Transverse colon (tissue), 4 donors: ENCODE data around the gene GRB2.

Experiments
- POLR2AphosphoS5 ChIP-seq, 3 donors: sonication (generic); formaldehyde crosslinking; IDR thresholded peaks; one replicate each; pipeline ENCODE4 v1.6.1; 2016; ENCODE audit warnings: antibody characterized with exemption in 3 of 3
- TF ChIP-seq, protein P1 (sequence below), 5 experiments: fragments of 200-600 bp in 3 of 5; fragments of 450-650 bp in 2 of 5; sonication (generic) in 3 of 5; IDR thresholded peaks; 1 replicate in 2 of 5; 2 replicates in 3 of 5; pipeline ENCODE4 v1.5.1; 2016 to 2017; ENCODE audit warnings: antibody characterized with exemption in 5 of 5, inconsistent platforms in 3 of 5, mild to moderate bottlenecking in 2 of 5, moderate library complexity in 1 of 5

GRCh38 chr17:75406222-75406615 lies 741 bp upstream of the GRB2 start:
- TF ChIP-seq, protein P1, sequence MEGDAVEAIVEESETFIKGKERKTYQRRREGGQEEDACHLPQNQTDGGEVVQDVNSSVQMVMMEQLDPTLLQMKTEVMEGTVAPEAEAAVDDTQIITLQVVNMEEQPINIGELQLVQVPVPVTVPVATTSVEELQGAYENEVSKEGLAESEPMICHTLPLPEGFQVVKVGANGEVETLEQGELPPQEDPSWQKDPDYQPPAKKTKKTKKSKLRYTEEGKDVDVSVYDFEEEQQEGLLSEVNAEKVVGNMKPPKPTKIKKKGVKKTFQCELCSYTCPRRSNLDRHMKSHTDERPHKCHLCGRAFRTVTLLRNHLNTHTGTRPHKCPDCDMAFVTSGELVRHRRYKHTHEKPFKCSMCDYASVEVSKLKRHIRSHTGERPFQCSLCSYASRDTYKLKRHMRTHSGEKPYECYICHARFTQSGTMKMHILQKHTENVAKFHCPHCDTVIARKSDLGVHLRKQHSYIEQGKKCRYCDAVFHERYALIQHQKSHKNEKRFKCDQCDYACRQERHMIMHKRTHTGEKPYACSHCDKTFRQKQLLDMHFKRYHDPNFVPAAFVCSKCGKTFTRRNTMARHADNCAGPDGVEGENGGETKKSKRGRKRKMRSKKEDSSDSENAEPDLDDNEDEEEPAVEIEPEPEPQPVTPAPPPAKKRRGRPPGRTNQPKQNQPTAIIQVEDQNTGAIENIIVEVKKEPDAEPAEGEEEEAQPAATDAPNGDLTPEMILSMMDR (IDR thresholded peaks at IDR 0.05) = no peak
- TF ChIP-seq POLR2AphosphoS5 (IDR thresholded peaks at IDR 0.05) = no peak
